ENCODE measurements around the gene SAMD7.

Gene SAMD7

GRCh38 chr3:169966951-169967915 is 55.9 kb downstream of the SAMD7 start:
- DNase-seq: no peak

GRCh38 chr3:169968224-169968885 is 57.0 kb downstream of the SAMD7 start:
- no peak for DNase-seq

DNA sequence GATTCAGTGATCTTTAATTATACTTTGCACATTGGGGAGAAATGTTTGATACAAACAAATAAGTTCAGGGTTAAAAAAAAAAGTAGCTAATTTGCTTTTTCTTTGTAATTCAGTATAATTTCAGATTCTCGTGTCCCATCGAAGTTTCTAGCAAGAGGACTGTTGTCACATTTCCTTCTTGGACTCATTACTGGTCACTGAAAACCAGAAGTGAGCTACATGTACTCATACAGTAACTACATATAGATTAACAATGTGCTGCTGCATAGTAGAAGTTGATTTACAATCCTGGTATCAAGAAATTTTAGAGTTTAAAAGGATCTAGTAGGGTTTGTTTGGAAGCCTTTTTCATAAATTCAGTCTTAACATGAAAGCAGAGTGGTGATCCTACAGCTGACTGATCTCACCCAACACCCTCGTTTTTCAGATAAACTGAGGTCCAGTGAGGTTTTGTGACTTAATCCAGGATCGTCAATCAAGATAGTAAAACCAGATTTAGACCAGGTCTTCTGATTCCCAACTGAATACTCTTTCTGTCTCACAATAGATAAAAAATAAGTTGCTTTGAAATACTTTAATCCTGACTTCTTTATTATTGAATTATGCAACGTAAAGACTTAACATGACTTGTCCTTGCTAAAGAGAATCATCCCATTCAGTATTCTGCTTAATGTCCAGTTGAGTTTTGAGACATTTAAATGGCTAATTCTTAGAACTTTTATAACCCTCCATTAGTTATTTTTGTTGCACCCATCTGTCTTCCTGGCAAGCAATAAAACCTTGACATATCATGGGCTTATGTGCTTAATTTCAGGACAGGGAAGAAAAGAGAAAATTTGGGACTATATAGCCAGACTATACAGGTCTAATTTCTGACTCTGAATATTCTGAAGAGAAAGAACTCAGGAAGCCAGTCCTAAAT is 58.1 kb downstream of the SAMD7 start:
- DNase-seq: no peak

DNA sequence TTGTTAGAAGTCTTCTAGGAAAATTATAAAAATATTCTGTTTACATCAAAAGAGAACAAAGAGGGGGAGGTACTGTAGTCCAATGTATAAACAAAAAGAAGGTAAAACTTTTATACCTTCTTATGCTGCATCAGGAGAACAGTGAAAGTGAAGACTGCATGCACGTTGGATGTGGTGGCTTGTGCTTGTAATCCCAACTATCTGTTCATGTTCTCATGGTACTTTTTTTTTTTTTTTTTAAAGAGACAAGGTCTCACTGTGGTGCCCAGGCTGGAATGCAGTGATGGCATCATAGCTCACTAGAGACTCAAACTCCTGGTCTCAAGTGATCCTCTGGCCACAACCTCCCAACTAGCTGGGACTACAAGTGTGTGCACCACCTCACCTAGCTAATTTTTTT is 59.5 kb downstream of the SAMD7 start:
- DNase-seq: no peak

DNA sequence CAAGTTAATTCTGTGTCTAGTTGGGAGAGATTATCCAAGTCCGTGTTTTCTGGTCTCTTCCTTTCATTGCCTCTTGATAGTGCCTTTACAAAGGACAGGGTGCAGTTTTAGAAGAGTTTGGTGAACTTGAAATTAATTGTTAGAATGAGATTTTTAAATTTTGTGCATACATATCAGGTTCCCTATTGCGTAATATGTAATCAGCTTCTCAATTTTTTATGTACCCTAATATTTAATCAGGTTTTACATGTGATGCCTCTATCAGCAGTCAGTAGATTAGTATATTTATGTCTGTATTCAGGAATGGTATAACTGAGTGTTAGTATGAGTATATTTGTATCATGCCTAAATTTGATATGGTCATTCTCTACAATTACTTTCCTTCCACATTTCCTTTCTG is 60.1 kb downstream of the SAMD7 start:
- no peak for DNase-seq

GRCh38 chr3:169980055-169980454 is 68.7 kb downstream of the SAMD7 start:
- no peak for DNase-seq

GRCh38 chr3:169984292-169984691 is 72.9 kb downstream of the SAMD7 start:
- no peak for DNase-seq
